ENCODE results near the gene UBE2Z.

GRCh38 chr17:48925991-48926342 is 17.8 kb downstream of the UBE2Z start:
- TF ChIP-seq ZNF510 (CRISPR knock-in tag; IDR thresholded peaks at IDR 0.05; ENCODE audit: low read depth) = no peak
- TF ChIP-seq ZNF253 (CRISPR knock-in tag; IDR thresholded peaks at IDR 0.05; ENCODE audit: borderline replicate concordance) = no peak
- no peak for TF ChIP-seq ZNF644 (CRISPR knock-in tag; IDR thresholded peaks at IDR 0.05; ENCODE audit: low read depth)
- no peak for TF ChIP-seq ZNF274 (CRISPR knock-in tag; IDR thresholded peaks at IDR 0.05)
- no peak for TF ChIP-seq ZNF687 (CRISPR knock-in tag; IDR thresholded peaks at IDR 0.05)
- no peak for TF ChIP-seq POLR2AphosphoS5 (IDR thresholded peaks at IDR 0.05; ENCODE audit: low read depth, low read length)
- TF ChIP-seq ZNF570 (CRISPR knock-in tag; IDR thresholded peaks at IDR 0.05; ENCODE audit: borderline replicate concordance) = no peak

All from HepG2 (cell line).